Lung (tissue), 12 donors: ENCODE results near the gene RARG. TPM values are rescaled to one million over a fixed set of nuclear protein-coding genes. Genes with fewer than 3 reads are reported as not detected.

Experiments used
- ATAC-seq: fragments of 200-7000 bp; cut with Tn5 transposase; one replicate; pipeline ENCODE4 v1.9.1; 2020; ENCODE audit warnings: moderate number of reproducible peaks; ENCODE audit not compliant: insufficient read depth, low FRiP score
- DNase-seq, 3 donors: peaks; one replicate each; pipeline ENCODE4 v3.0.0-alpha.2; 2013 to 2017
- H3K27ac ChIP-seq, 2 donors: one replicate each; pipeline ENCODE4 v1.5.1; 2013; ENCODE audit warnings: mild to moderate bottlenecking in 2 of 2, moderate library complexity in 2 of 2, control low read depth in 1 of 2, inconsistent platforms in 1 of 2, low read depth in 1 of 2, low read length in 1 of 2
- H3K27me3 ChIP-seq, 3 donors: one replicate each; pipeline ENCODE4 v1.5.1; 2013; ENCODE audit warnings: low read length in 2 of 3; ENCODE audit not compliant: control insufficient read depth in 3 of 3, insufficient read depth in 3 of 3
- H3K36me3 ChIP-seq, 4 donors: one replicate each; pipeline ENCODE4 v1.5.1; 2013; ENCODE audit warnings: low read length in 4 of 4, mild to moderate bottlenecking in 1 of 4, moderate library complexity in 1 of 4; ENCODE audit not compliant: control insufficient read depth in 4 of 4, insufficient read depth in 4 of 4
- H3K4me1 ChIP-seq, 5 donors: one replicate each; pipeline ENCODE4 v1.5.1; 2013; ENCODE audit warnings: low read length in 5 of 5, mild to moderate bottlenecking in 2 of 5, moderate library complexity in 1 of 5; ENCODE audit not compliant: control insufficient read depth in 5 of 5, insufficient read depth in 5 of 5
- H3K4me3 ChIP-seq: one replicate; pipeline ENCODE4 v1.5.1; 2013; ENCODE audit warnings: mild to moderate bottlenecking, control low read depth, moderate library complexity
- H3K9ac ChIP-seq, 2 donors: one replicate each; pipeline ENCODE4 v1.5.1; 2013; ENCODE audit warnings: low read length in 2 of 2, control low read depth in 1 of 2; ENCODE audit not compliant: insufficient read depth in 1 of 2
- H3K9me3 ChIP-seq, 4 donors: one replicate each; pipeline ENCODE4 v1.5.1; 2013; ENCODE audit warnings: low read length in 3 of 4, mild to moderate bottlenecking in 1 of 4, moderate library complexity in 1 of 4; ENCODE audit not compliant: control insufficient read depth in 4 of 4, insufficient read depth in 3 of 4
- CTCF ChIP-seq: IDR thresholded peaks from 2 replicates; pipeline ENCODE4 v1.5.1; 2012; ENCODE audit warnings: mild to moderate bottlenecking; ENCODE audit errors: control extremely low read depth, extremely low read depth
- WGBS, 2 donors: extraction: QIAGEN DNeasy Blood & Tissue Kit; methylation state at CpG; one replicate each; pipeline ENCODE4 v1.1.7; 2013; 5-methylcytosine and 5-hydroxymethylcytosine counted together
- polyA plus RNA-seq, 2 donors: library from polyadenylated mRNA; stranded (reverse); fragments of 200-250 nt; gene quantifications; one replicate each; pipeline ENCODE4 v1.2.1, GENCODE V29; 2013
- total RNA-seq, 2 donors: library from RNA; depleted of rRNA in 1 of 2; stranded (reverse); fragments of >200 nt in 1 of 2; gene quantifications; one replicate each; pipeline ENCODE4 v1.2.1, GENCODE V29; 2014 to 2021
- donor health status: control.
- donor health status: control.
- donor health status: Bipolar disorder and iron deficiency.
- donor health status: healthy.
- donor health status: DM: yes; HTN: yes; CAD: no.

The RARG gene
- total and polyA plus RNA-seq, 4 donors = 12.0 to 29.7 (median 21.0) TPM

GRCh38 chr12:53160673-53161072 lies 71.3 kb downstream of the RARG start:
- Histone ChIP-seq H3K27ac (no peak overlapping the region), H3K4me1 (no peaks in the 10 kb centered on the region), H3K27me3 (no peaks in the 10 kb centered on the region), H3K9ac (no peak overlapping the region), H3K36me3 (peaks cover 0 to 8% (median 3%) of the 10 kb centered on the region in 4 donors), H3K4me3 (no peak overlapping the region), H3K9me3 (peaks cover 0 to 3% (median 0%) of the 10 kb centered on the region in 4 donors)
- no peak for TF ChIP-seq CTCF
- WGBS, 2 donors = 83 to 100% methylated on average over 2 of the region's 2 CpGs
- DNase-seq = no peak
- ATAC-seq = no peak

Other genes starting within 250 kb of the RARG start
- gene EIF4B, start 225.8 kb downstream of the RARG start, total RNA-seq = 100 to 1,000 TPM; 301 to 684 TPM
- 100 to 1,000 TPM in 1 of 2 donors, 10 to 100 TPM in 1; 81.9 to 139 TPM for gene EIF4B, start 225.8 kb downstream of the RARG start, polyA plus RNA-seq
- 100 to 1,000 TPM in 1 of 2 donors, 10 to 100 TPM in 1; 56.7 to 182 TPM for gene TNS2, start 182.1 kb downstream of the RARG start, total RNA-seq
- 100 to 1,000 TPM in 1 of 2 donors, 10 to 100 TPM in 1; 72.8 to 138 TPM for gene TNS2, start 182.1 kb downstream of the RARG start, polyA plus RNA-seq
- 10 to 100 TPM; 17.1 to 60.2 TPM for gene SPRYD3, start 152.8 kb downstream of the RARG start, total RNA-seq
- gene SPRYD3, start 152.8 kb downstream of the RARG start, polyA plus RNA-seq = 10 to 100 TPM; 24.4 to 45.5 TPM
- 10 to 100 TPM; 16.0 to 42.5 TPM for gene IGFBP6, start 134.5 kb downstream of the RARG start, total RNA-seq
- gene IGFBP6, start 134.5 kb downstream of the RARG start, polyA plus RNA-seq = 10 to 100 TPM; 15.9 to 75.0 TPM
- under 1 TPM in 1 of 2 donors, not detected in 1; 0.21 TPM for gene SOAT2, start 128.7 kb downstream of the RARG start, total RNA-seq
- gene SOAT2, start 128.7 kb downstream of the RARG start, polyA plus RNA-seq = under 1 TPM; 0.06 to 0.10 TPM
- 10 to 100 TPM; 28.0 to 37.4 TPM for gene ZNF740, start 51.5 kb downstream of the RARG start, total RNA-seq
- 1 to 10 TPM; 7.8 to 8.6 TPM for gene ZNF740, start 51.5 kb downstream of the RARG start, polyA plus RNA-seq
- 10 to 100 TPM; 30.1 to 48.8 TPM for gene CSAD, start 51.3 kb downstream of the RARG start, total RNA-seq
- gene CSAD, start 51.3 kb downstream of the RARG start, polyA plus RNA-seq = 10 to 100 TPM; 21.7 to 36.5 TPM
- 1 to 10 TPM; 2.3 to 7.9 TPM for gene ITGB7, start 25.0 kb downstream of the RARG start, total RNA-seq
- gene ITGB7, start 25.0 kb downstream of the RARG start, polyA plus RNA-seq = 1 to 10 TPM; 3.9 to 6.1 TPM
- 1 to 10 TPM; 2.0 to 6.7 TPM for gene ESPL1, start 36.1 kb upstream of the RARG start, total RNA-seq
- under 1 TPM; 0.77 to 0.97 TPM for gene ESPL1, start 36.1 kb upstream of the RARG start, polyA plus RNA-seq
- 100 to 1,000 TPM; 351 to 361 TPM for gene PFDN5, start 63.3 kb upstream of the RARG start, total RNA-seq
- 1,000 to 10,000 TPM in 1 of 2 donors, 100 to 1,000 TPM in 1; 649 to 1,722 TPM for gene PFDN5, start 63.3 kb upstream of the RARG start, polyA plus RNA-seq
- gene MYG1, start 67.5 kb upstream of the RARG start, total RNA-seq = 10 to 100 TPM; 22.1 to 63.5 TPM
- gene MYG1, start 67.5 kb upstream of the RARG start, polyA plus RNA-seq = 10 to 100 TPM; 56.1 to 88.9 TPM
- 10 to 100 TPM; 51.4 to 51.7 TPM for gene AAAS, start 89.4 kb upstream of the RARG start, total RNA-seq
- 10 to 100 TPM; 29.7 to 37.0 TPM for gene AAAS, start 89.4 kb upstream of the RARG start, polyA plus RNA-seq
- not detected for gene SP7, start 104.1 kb upstream of the RARG start, total RNA-seq
- gene SP7, start 104.1 kb upstream of the RARG start, polyA plus RNA-seq = not detected
- gene SP1, start 148.0 kb upstream of the RARG start, total RNA-seq = 10 to 100 TPM; 68.3 to 72.2 TPM
- gene SP1, start 148.0 kb upstream of the RARG start, polyA plus RNA-seq = 10 to 100 TPM; 16.2 to 26.6 TPM
- under 1 TPM in 1 of 2 donors, not detected in 1; 0.52 TPM for gene AMHR2, start 191.6 kb upstream of the RARG start, total RNA-seq
- under 1 TPM; 0.02 to 0.22 TPM for gene AMHR2, start 191.6 kb upstream of the RARG start, polyA plus RNA-seq
- 100 to 1,000 TPM in 1 of 2 donors, 10 to 100 TPM in 1; 59.0 to 178 TPM for gene PRR13, start 209.5 kb upstream of the RARG start, total RNA-seq
- gene PRR13, start 209.5 kb upstream of the RARG start, polyA plus RNA-seq = 100 to 1,000 TPM; 157 to 336 TPM
- 100 to 1,000 TPM; 612 to 697 TPM for gene PCBP2, start 219.9 kb upstream of the RARG start, total RNA-seq
- 100 to 1,000 TPM; 363 to 501 TPM for gene PCBP2, start 219.9 kb upstream of the RARG start, polyA plus RNA-seq